ENCODE data around the gene CSMD2. TPM values are rescaled to one million over a fixed set of nuclear protein-coding genes. Genes with fewer than 3 reads are reported as not detected.
A peak's percentile ranks its signal among the peaks of the same experiment; 100 is the strongest.

Gene CSMD2
- polyA plus RNA-seq, 1 experiment: 1.8 TPM

- peak; percentile 66 for DNase-seq (ENCODE audit: low read depth)
- ChIA-PET POLR2A (interaction anchor here (0.6 kb wide), 2 partner anchors 11 to 81 kb away, joined by 5 read pairs; no protein-coding TSS in a partner anchor), CTCF (interaction anchor here (0.7 to 2.2 kb wide), 4 partner anchors 9 to 247 kb away, joined by 3 to 6 read pairs (median 6); no protein-coding TSS in a partner anchor)
- no peak for TF ChIP-seq CTCF (IDR thresholded peaks at IDR 0.05; ENCODE audit: insufficient read depth, low read depth, low read length)
- no peak overlapping the region for H3K4me3 ChIP-seq (ENCODE audit: low read depth, low read length)
- no peaks in the 10 kb centered on the region for H3K36me3 ChIP-seq (ENCODE audit: control insufficient read depth, insufficient read depth, low read length)
- no peaks in the 10 kb centered on the region for H3K27me3 ChIP-seq (ENCODE audit: control insufficient read depth, insufficient read depth, low read length)
Measured at GRCh38 chr1:33943978-33944377, 221.1 kb downstream of the CSMD2 start.

- Histone ChIP-seq H3K36me3 (ENCODE audit: control insufficient read depth, insufficient read depth, low read length) (no peaks in the 10 kb centered on the region), H3K4me3 (ENCODE audit: low read depth, low read length) (no peak overlapping the region), H3K27me3 (ENCODE audit: control insufficient read depth, insufficient read depth, low read length) (no peaks in the 10 kb centered on the region)
- no peak for TF ChIP-seq CTCF (IDR thresholded peaks at IDR 0.05; ENCODE audit: insufficient read depth, low read depth, low read length)
- CTCF ChIA-PET: interaction anchor here (0.7 kb wide), 1 partner anchor 13 kb away, joined by 3 read pairs; no protein-coding TSS in a partner anchor
- DNase-seq (ENCODE audit: low read depth): no peak
- POLR2A ChIA-PET: no interaction called here
Measured at GRCh38 chr1:33932871-33933270, 232.2 kb downstream of the CSMD2 start.

GRCh38 chr1:33931111-33931475 is 233.9 kb downstream of the CSMD2 start:
- ChIA-PET POLR2A (no interaction called here), CTCF (interaction anchor here (0.6 to 1.5 kb wide), 3 partner anchors 9 to 128 kb away, joined by 3 to 5 read pairs (median 3); no protein-coding TSS in a partner anchor)
- no peak overlapping the region for H3K4me3 ChIP-seq (ENCODE audit: low read depth, low read length)
- DNase-seq (ENCODE audit: low read depth): no peak
- H3K36me3 ChIP-seq (ENCODE audit: control insufficient read depth, insufficient read depth, low read length): no peaks in the 10 kb centered on the region
- no peak for TF ChIP-seq CTCF (IDR thresholded peaks at IDR 0.05; ENCODE audit: insufficient read depth, low read depth, low read length)
- no peaks in the 10 kb centered on the region for H3K27me3 ChIP-seq (ENCODE audit: control insufficient read depth, insufficient read depth, low read length)

GRCh38 chr1:33930346-33931110 is 234.5 kb downstream of the CSMD2 start:
- no peak for TF ChIP-seq CTCF (IDR thresholded peaks at IDR 0.05; ENCODE audit: insufficient read depth, low read depth, low read length)
- CTCF ChIA-PET: interaction anchor here (0.6 to 1.5 kb wide), 3 partner anchors 9 to 128 kb away, joined by 3 to 5 read pairs (median 3); no protein-coding TSS in a partner anchor

GRCh38 chr1:33928251-33928650 is 236.8 kb downstream of the CSMD2 start:
- H3K27me3 ChIP-seq (ENCODE audit: control insufficient read depth, insufficient read depth, low read length): no peaks in the 10 kb centered on the region
- H3K4me3 ChIP-seq (ENCODE audit: low read depth, low read length): no peak overlapping the region
- DNase-seq (ENCODE audit: low read depth): no peak
- TF ChIP-seq CTCF (IDR thresholded peaks at IDR 0.05; ENCODE audit: insufficient read depth, low read depth, low read length): no peak
- ChIA-PET CTCF (no interaction called here), POLR2A (no interaction called here)
- H3K36me3 ChIP-seq (ENCODE audit: control insufficient read depth, insufficient read depth, low read length): no peaks in the 10 kb centered on the region

More at GRCh38 chr1:33930346-33931110, 234.5 kb downstream of the CSMD2 start:
- DNase-seq (ENCODE audit: low read depth): no peak
- H3K36me3 ChIP-seq (ENCODE audit: control insufficient read depth, insufficient read depth, low read length): no peaks in the 10 kb centered on the region
- no peaks in the 10 kb centered on the region for H3K27me3 ChIP-seq (ENCODE audit: control insufficient read depth, insufficient read depth, low read length)
- no peak overlapping the region for H3K4me3 ChIP-seq (ENCODE audit: low read depth, low read length)
- POLR2A ChIA-PET: no interaction called here

All from BJ (cell line).